Activated CD4-positive, alpha-beta T cell treated with anti-CD3 and anti-CD28 coated beads for 1 hour (primary cell): Measurements from ENCODE around the gene KLF2.
"Not testable (repeated sequence)": the region's sequence is repeated elsewhere in the genome, so short reads cannot be mapped to it uniquely, and the experiment has no call there.

Source experiments
- DNase-seq: peaks from one replicate; pipeline ENCODE4 v3.0.0-alpha.2; 2020

Gene KLF2

DNA sequence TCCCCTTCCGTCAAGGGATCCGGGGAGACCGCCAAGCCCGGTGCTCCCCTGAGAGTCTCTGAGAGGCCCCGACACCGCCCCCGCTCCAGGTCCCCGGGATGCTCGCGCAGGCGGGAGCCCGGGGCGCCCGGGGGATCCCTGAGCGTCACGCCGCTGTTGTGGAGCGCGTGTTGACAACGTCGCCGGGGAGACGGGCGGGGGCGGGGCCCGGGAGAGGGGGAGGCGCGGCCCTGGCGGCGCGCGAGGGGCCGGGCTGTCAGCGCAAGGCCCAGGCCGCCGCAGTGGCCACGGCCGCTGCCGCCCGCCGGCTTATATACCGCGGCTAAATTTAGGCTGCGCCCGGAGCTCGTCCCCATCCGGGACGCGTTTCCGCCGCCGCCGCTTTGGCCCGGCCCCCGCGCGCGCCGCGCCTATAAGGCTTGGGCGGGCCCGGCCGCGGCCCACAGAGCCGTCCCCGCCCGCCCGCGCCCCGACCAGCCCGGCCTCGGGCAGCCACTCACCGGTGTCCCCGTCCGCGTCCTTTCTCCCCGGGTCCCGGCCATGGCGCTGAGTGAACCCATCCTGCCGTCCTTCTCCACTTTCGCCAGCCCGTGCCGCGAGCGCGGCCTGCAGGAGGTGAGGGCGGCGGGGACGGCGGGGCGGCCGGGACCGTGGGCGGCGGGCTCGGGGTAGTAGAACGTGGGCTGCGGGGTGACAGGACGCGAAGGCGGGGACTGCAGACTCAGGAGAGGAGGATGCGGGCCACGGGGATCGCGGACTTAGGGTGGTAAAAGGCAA, at the start of gene KLF2:
Gene KLF2, plus strand, starts transcription at position 443 of the 777 bp plus-strand sequence. Its CDS starts 98 bp downstream, at position 541.
- peak; percentile 90 for DNase-seq

DNA sequence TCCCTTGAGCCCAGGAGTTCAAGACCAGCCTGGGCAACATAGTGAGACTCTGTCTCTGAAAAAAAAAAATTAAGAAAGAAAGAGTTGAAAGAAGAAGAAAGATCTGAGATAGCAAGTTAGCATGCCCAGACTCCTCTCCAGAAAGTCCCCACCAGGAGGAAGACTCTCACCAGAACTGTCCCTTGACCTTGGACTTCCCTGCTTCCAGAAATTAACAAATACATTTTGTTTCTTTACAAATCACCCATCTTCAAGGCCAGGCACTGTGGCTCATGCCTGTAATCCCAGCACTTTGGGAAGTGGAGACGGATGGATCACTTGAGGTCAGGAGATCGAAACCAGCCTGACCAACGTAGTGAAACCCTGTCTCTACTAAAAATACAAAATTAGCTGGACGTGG, 44.3 kb upstream of the KLF2 start:
- DNase-seq = no peak

DNA sequence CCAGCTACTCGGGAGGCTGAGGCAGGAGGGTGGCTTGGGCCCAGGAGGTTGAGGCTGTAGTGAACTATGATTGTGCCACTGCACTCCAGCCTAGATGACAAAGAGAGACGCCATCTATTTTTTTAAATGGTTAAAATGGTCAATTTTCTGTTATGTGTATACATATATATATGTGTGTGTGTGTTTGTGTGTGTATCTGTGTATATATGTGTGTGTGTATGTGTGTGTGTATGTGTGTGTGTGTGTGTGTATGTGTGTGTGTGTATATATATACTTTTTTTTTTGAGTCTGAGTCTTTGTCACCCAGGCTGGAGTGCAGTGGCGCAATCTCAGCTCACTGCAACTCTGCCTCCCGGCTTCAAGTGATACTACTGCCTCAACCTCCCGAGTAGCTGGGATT, 42.9 kb upstream of the KLF2 start:
- no peak for DNase-seq

DNA sequence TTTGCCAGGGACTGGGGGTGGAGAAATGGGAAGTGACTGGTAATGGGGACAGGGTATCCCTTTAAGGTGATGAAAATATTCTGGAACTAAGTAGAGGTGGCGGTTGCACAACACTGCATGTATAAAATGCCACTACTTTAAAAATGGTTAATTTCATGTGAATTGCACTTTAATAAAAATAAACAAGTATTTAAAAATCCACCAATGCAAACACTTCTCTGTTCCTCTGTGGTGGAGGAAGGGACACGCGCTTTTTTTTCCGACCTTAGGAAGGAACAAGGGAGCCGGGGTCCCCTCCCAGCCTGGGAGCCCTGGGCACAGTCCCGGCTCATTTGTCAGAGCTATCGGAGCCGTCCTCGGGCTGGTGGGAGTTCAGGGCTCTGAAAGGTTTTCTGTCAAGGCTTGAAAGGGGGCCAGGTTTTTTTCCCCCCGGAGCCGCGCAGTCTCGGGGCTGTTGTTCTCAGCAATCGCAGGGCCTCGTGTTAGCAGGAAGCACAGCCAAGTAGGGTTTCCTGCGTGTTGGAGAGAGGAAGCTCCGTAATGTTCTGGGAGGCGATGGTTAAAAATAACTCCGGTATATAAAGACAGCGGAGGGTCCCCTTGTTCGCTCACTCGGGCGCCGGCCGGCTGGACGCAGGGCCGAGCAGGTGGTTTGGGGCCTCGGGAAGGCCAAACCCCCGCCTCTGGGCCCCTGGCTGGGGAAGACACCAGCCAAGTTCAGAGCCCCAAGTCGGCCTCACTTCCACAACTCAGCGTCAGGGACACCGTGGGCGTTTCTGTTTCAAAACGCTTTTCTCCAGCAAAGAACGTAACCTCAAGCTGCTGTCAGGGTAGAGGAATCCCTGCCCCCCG, 41.2 kb upstream of the KLF2 start:
- DNase-seq = peak; percentile 38

DNA sequence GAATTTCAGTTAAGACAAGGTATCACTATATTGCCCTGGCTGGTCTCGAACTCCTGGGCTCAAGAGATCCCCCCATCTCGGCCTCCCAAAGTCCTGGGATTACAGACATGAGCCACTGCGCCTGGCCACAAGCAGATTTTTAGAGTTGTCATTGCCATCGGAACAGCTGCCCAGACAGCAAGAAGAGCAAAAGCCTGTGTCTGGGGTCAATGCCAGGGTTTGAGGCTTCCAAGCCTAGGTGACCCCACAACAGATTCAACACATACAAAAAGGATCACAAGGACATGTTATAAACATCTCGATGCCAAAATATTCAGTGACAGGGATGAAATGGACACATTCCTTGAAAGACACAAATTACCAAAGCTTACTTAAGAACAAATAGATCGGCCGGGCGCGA, 40.1 kb upstream of the KLF2 start:
- DNase-seq = no peak

DNA sequence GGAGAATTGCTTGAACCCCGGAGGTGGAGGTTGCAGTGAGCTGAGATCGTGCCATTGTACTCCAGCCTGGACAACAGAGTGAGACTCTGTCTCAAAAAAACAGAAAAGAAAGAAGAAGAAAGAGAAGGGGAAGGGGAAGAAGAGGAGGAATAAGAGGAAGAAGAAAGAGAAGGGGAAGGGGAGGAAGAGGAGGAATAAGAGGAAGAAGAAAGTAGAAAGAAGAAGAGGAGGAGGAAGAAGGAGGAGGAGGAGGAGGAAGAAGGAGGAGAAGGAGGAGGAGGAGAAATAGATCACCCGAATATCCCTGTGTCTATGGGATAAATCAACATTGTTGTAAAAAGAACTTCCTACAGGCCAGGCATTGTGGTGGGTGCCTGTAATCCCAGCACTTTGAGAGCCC, 39.5 kb upstream of the KLF2 start:
- not testable (repeated sequence) for DNase-seq

DNA sequence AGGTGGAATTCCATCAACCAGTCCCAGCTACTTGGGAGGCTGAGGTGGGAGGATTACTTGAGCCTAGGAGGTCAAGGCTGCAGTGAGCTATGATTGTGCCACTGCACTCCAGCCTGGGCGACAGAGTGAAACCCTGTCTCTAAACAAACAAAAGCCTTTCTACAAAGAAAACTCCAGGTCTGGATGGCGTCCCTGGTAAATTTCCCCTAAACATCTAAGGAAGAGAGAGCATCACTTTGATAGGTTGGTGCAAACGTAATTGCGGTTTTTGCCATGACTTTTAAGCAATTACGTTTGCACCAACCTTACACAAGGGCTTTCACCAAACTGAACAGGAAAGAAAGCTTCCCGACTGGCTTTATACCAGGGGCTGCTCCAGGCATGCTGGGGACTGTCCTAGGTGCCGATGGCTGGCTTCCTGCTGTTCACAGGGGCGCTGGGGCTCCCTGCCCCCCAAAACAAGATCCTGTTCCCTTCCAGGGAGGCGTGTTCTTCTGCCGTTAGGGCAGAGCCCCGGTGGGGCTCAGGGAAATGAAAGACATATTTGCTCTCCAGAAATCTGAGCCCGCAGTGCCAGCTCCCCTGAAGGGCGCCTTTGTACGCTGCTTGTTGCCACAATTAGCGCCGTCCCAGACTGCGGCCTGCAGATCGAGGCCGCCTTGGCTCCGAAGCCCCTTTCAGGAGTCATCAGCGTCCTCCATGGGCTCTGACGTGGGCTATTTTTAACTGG, 38.7 kb upstream of the KLF2 start:
- no peak for DNase-seq

DNA sequence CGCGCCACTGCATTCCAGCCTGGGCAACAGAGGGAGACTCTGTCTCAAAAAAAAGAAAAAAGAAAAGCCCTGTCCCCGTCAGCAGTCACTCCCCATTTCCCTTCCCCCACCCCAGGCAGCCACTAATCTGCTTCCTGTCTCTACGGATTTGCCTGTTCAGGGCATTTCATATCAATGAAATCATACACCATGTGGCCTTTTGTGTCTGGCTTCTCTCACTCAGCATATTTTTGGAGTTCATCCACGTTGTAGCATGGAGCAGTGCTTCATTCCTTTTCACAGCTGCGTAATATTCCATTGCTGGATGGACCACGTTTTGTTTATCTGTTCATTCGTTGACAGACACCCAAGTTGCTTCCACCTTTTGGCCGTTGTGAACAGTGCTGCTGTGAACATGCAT, 36.1 kb upstream of the KLF2 start:
- DNase-seq = no peak

DNA sequence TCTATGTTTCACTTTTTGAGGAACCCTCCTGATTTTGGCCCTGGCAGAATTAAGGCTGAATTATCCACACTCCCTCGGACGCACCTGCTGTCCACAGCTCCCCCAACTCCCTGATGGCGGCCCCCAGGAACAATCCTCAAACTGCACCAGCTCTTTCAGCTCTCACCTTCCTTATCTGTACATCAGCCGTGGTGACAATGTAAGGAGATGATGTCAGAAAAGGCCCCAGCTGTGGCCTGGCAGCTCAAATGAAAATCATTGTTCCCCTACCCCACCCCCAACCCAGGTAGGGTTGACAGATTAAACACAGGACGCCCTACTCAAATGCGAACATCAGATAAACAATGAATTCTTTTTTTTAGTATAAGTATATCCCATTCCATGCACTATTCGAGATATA, 35.0 kb upstream of the KLF2 start:
- DNase-seq = no peak

DNA sequence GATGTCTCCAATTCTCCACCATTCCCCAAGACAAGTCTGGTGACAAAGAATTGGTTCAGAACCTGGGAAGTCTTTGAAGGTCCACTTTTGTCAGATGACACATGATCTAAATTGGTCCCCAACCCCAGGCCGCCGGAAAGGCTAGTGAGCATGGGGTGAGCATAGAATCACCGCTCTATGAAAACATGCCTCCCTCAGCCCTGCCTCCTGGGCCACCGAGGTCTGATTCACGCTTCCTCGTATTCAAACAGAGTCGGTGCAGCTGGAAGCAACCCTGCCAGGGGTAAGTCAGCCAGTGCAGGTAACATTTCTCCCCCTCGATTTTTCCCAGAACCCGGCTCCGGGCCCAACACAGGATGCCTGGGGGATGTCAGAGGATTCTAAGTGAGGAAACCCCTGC, 33.9 kb upstream of the KLF2 start:
- DNase-seq = no peak

DNA sequence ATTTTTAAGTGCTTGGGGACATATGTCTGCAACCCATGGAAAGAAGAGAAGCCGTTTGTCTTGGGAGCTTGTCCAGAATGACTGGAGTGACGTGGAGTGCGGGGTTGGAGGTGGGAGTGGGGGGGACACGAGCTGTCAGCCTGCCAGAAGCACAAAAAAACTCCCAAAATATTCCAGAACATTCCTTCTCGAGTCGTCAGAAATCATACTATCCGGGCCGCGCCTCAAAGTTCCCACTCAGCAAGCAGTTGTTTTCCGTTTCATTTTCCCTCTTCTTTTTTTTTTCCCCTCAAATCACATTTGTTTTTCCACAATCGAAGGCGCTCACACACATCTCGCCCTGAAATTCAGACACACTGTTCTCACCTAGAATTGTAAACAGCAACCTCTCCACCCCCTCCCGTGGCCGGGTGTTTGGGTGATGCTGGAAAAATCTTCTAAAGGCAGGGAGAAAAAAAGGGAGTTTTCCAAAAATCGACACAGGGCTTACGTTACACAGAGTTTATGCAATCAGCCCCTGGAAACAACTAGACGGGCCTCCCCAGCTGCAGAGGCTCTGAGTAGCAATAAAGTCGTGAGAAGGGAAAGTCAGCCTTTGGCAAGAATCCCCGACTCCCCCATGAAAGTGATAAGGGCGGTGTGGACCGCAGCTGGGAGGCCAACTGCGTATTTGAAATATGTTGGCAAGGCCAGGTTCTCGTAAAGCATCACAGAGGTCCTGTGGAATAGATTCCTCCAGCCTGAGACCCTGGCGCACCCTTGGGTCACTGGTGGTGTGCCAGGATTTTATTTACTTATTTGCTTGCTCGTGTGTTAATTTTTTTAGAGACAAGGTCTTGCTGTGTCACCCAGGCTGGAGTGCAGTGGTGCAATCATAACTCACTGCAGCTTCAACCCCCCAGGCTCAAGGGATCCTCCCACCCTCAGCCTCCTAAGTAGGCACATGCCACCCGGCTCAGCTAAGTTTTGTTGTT, 31.2 kb upstream of the KLF2 start:
- DNase-seq = no peak

DNA sequence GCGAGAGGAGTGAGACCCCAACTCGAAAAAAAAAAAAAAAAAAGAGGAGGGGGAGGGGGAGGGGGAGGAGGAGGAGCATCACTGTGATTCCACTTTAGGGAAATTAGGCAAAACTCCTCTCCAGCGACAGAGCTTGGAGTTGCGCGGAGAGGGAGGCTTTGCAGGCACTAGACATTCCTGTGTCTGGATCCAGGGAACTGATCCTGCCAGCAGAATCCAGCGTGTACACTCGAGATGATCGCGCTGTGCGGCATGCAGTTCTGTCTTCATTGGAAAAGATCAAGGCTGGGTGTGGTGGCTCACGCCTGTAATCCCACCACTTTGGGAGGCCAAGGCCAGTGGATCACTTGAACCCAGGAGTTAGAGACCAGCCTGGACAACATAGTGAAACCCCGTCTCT, 29.6 kb upstream of the KLF2 start:
- no peak for DNase-seq

DNA sequence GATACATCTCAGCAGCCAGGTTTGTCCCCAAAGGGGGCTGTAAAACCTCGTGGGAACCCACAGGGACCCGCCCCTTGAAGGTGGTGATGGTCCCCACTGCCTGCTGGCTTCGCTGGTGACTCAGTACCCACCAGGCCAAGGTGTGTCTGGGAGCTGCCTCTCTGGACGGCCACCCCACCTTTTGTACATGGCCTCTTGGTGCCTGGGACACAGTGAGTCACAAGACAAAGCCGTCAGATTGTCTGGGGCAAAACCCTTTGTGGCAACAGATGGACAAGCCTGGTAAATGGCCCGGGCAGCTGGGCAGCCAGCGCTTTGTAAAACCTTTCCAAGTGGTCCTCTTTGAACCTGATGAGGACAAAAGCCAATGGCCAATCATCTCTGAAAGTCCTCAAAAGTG, 27.9 kb upstream of the KLF2 start:
- no peak for DNase-seq

DNA sequence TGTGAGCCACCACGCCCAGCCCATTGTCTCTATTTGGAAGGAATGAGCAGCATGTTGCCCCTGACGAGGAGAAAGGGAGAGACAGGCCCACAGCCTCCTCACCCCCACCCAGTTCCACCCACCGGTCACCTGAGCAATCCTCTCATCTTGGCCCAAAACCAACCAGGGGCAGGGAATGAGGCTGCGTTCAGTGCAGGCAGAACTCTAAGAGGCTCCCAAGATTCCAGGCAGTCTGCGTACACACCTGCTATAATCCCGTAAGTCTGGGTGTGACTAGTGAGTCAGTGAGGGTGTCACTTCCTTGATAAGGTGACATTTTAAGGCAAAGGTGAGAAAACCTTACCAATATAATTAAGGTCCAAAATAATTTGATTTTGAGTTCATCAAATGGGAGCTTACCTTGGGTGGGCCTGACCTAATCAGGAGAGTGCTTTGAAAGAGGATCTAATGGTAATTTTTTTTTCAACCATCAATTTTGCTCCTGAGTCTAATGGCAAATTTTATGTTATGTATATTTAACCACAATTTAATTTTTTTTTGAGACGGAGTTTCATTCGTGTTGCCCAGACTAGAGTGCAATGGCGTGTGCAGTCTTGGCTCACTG, 26.9 kb upstream of the KLF2 start:
- no peak for DNase-seq

DNA sequence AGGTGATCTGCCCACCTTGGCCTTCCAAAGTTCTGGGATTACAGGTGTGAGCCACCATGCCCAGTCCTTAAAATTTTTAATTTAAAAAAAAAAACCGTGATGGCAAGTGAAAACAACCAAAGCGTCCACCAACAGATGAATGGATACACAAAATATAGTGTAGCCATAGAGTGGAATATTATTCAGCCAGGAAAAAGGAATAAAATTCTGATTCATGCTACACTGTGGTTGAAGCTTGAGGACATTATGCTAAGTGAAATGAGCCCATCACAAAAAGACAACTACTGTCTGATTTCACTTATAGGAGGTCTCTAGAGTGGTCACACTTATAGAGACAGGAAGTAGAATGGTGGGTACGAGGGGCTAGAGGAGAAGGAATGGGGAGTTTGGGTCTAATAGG, 26.3 kb upstream of the KLF2 start:
- DNase-seq = no peak

DNA sequence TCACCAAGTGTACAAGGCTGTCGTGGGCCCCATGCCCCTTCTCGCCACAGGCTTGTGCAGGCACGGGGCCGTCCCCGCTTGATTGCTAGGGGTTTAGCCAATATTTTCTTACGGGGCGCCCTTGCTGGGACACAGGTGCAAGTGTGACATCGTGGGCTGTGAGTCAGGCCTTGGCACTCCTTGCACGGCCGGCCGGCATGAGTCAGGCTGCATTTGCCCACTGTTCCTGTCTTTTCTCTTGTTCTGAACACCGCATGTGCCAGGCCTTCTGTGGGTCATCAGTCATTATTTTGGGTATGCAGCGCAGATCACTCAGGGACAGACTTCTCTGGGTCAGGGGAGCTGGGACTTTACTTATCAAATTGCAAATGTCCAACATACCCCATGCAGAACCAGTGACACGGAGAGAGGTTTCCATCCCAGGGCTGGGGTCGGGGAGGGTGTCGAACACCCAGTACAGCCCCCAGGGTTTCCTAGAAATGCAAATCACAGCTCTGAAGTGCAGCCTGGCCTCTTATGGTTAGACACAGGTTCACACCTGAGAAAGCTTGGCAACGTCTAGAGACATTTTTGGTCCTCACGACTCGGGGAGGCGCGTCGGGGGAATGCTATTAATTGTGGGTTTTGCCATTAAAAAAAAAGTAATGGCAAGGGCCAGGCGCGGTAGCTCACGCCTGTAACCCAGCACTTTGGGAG, 22.5 kb upstream of the KLF2 start:
- no peak for DNase-seq

DNA sequence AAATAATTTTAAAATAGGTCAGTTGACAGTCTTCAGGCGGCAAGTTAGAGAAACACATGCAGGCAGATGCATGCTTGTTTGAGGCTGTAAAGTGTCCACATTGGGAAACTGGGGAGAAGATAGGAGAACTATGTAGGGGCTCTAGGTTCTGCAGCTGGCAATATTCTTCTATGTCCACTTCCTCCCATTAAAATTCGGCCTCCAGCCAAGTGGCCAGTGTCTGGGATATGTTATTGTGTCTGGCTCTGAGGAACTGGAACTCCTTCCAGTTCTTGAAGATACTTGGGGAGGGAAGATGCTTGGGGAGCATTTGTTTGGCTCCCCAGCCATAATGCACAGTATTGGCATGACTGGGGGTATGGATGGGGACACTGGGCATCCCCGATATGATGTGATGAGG, 20.9 kb upstream of the KLF2 start:
- no peak for DNase-seq

DNA sequence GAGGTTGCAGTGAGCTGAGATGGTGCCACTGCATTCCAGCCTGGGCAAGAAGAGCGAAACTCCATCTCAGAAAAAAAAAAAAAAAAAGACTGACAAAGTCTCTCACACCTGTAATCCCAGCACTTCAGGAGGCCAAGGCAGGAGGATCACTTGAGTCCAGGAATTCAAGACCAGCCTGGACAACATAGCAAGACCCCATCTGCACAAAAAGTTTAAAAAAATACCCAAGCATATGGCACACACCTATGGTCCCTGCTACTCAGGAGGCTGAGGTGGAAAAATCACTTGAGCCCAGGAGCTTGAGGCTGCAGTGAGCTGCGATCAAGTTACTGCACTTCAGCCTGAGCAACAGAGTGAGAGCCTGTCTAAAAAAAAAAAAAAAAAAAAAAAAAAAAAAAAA, 20.1 kb upstream of the KLF2 start:
- DNase-seq = not testable (repeated sequence)

DNA sequence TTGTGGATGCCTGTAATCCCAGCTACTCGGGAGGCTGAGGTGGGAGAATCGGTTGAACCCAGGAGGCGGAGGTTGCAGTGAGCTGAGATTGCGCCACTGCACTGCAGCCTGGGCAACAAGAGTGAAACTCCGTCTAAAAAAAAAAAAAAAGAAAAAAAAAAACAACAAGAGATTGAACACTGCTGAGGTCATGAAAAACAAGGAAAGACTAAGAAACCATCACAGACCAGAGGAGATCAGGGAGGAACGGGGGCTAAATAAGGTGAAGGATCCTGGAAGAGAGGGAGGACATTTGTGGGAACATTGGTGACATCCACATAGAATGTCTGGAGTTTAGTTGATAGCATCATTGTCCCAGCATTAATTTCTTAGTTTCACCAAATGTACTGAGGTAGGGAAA, 19.6 kb upstream of the KLF2 start:
- DNase-seq = not testable (repeated sequence)

DNA sequence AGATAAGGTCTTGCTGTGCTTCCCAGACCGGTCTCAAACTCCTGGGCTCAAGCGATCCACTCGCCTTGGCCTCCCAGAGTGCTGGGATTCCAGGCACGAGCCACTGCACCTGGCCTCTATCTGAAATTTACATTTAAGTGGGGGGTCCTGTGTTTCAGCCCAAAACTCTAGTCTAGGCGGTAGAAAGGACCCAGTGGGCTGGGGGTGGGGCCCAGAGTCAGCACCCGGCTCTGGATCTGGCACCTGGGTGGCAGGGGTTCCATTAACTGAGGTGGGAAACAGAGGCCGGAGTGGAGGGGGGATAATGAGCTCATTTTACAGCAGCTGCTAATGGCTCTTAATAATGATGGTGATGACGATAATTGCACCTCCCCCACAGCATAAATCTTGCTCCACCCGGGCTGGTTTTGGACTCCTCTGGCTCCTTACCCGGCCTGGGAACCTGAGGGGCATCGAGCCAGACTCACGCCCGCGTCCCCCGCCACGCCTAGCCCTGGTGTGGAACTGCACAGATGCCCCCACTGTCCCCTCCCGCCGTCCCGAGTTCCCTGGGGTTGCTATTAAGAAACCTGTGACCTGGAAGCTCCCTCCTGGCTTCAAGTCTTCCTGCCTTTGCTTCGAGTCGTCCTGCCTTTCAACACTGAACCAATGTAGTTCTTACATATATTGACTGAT, 17.8 kb upstream of the KLF2 start:
- no peak for DNase-seq

DNA sequence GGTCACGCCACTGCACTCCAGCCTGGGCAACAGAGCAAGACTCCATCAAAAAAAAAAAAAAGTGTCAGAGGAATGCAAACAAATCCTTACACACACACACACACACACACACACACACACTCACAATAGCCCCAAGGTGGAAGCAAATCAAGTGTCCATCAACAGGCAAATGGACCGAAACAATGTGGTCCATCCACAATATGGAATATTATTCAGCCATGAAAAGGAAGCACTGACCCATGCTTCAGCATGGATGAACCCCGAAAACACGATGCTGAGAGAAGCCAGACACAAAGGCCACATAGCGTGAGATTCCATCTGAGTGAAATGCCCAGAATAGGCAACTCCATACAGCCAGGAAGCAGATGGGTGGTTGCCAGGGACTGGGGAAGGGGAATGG, 16.5 kb upstream of the KLF2 start:
- no peak for DNase-seq
